ENCODE results near the gene CHST3. TPM values are rescaled to one million over a fixed set of nuclear protein-coding genes. Genes with fewer than 3 reads are reported as not detected.
A peak's percentile ranks its signal among the peaks of the same experiment; 100 is the strongest.
"Not testable (repeated sequence)": the region's sequence is repeated elsewhere in the genome, so short reads cannot be mapped to it uniquely, and the experiment has no call there.

Gene CHST3
- total RNA-seq, 1 donor from 2014 or later, result 0.83 TPM

- Mint-ChIP-seq H3K27ac (ENCODE audit: unreplicated experiment) (no peak overlapping the region), H3K9me3 (ENCODE audit: unreplicated experiment) (peaks cover 4% of the 10 kb centered on the region)
Observed at GRCh38 chr10:71966046-71967004, 2.1 kb downstream of the CHST3 start.

GRCh38 chr10:71967958-71968357 lies 3.8 kb downstream of the CHST3 start:
- not testable (repeated sequence) for H3K36me3 Mint-ChIP-seq (ENCODE audit: unreplicated experiment); H3K27ac Mint-ChIP-seq (ENCODE audit: unreplicated experiment); DNase-seq; H3K4me3 Mint-ChIP-seq (ENCODE audit: unreplicated experiment); H3K9me3 Mint-ChIP-seq (ENCODE audit: unreplicated experiment)
- H3K4me1 Mint-ChIP-seq (ENCODE audit: low read depth, unreplicated experiment), result peaks cover 12% of the 10 kb centered on the region
- peaks cover 24% of the 10 kb centered on the region for H3K27me3 Mint-ChIP-seq (ENCODE audit: unreplicated experiment)

More at GRCh38 chr10:71966046-71967004, 2.1 kb downstream of the CHST3 start:
- no peak for DNase-seq
- peaks cover 6% of the 10 kb centered on the region for H3K4me1 Mint-ChIP-seq (ENCODE audit: low read depth, unreplicated experiment)
- H3K4me3 Mint-ChIP-seq (ENCODE audit: unreplicated experiment), result peak overlapping the region; percentile 86
- TF ChIP-seq CTCF (IDR thresholded peaks at IDR 0.05; ENCODE audit: partially characterized antibody, unreplicated experiment), result no peak
- H3K27me3 Mint-ChIP-seq (ENCODE audit: unreplicated experiment), result peaks cover 28% of the 10 kb centered on the region
- H3K36me3 Mint-ChIP-seq (ENCODE audit: unreplicated experiment), result peaks cover 4% of the 10 kb centered on the region

GRCh38 chr10:71968553-71969474 lies 4.6 kb downstream of the CHST3 start:
- Mint-ChIP-seq H3K27ac (ENCODE audit: unreplicated experiment) (no peak overlapping the region), H3K9me3 (ENCODE audit: unreplicated experiment) (peaks cover 5% of the 10 kb centered on the region), H3K27me3 (ENCODE audit: unreplicated experiment) (peaks cover 22% of the 10 kb centered on the region), H3K36me3 (ENCODE audit: unreplicated experiment) (no peaks in the 10 kb centered on the region), H3K4me1 (ENCODE audit: low read depth, unreplicated experiment) (peaks cover 12% of the 10 kb centered on the region), H3K4me3 (ENCODE audit: unreplicated experiment) (no peak overlapping the region)
- no peak for DNase-seq
- TF ChIP-seq CTCF (IDR thresholded peaks at IDR 0.05; ENCODE audit: partially characterized antibody, unreplicated experiment), result no peak

- Mint-ChIP-seq H3K9me3 (ENCODE audit: unreplicated experiment) (peaks cover 4% of the 10 kb centered on the region), H3K4me3 (ENCODE audit: unreplicated experiment) (no peak overlapping the region), H3K27ac (ENCODE audit: unreplicated experiment) (no peak overlapping the region), H3K4me1 (ENCODE audit: low read depth, unreplicated experiment) (peaks cover 11% of the 10 kb centered on the region), H3K27me3 (ENCODE audit: unreplicated experiment) (peaks cover 20% of the 10 kb centered on the region), H3K36me3 (ENCODE audit: unreplicated experiment) (no peaks in the 10 kb centered on the region)
- no peak for DNase-seq
- no peak for TF ChIP-seq CTCF (IDR thresholded peaks at IDR 0.05; ENCODE audit: partially characterized antibody, unreplicated experiment)
Observed at GRCh38 chr10:71969929-71970328, 5.7 kb downstream of the CHST3 start.

GRCh38 chr10:71970331-71970730 lies 6.1 kb downstream of the CHST3 start:
- no peak for TF ChIP-seq CTCF (IDR thresholded peaks at IDR 0.05; ENCODE audit: partially characterized antibody, unreplicated experiment)
- peaks cover 18% of the 10 kb centered on the region for H3K27me3 Mint-ChIP-seq (ENCODE audit: unreplicated experiment)
- peak; percentile 36 for DNase-seq
- H3K27ac Mint-ChIP-seq (ENCODE audit: unreplicated experiment), result no peak overlapping the region
- no peak overlapping the region for H3K4me3 Mint-ChIP-seq (ENCODE audit: unreplicated experiment)
- peaks cover 9% of the 10 kb centered on the region for H3K4me1 Mint-ChIP-seq (ENCODE audit: low read depth, unreplicated experiment)
- H3K36me3 Mint-ChIP-seq (ENCODE audit: unreplicated experiment), result no peaks in the 10 kb centered on the region
- H3K9me3 Mint-ChIP-seq (ENCODE audit: unreplicated experiment), result peaks cover 1% of the 10 kb centered on the region

All from glutamatergic neuron (in vitro differentiated cells).